CD4-positive, alpha-beta T cell treated with Interleukin-10 for 1 hour (primary cell): Measurements from ENCODE around the gene HTRA3.
A peak's percentile ranks its signal among the peaks of the same experiment; 100 is the strongest.

Source experiments
- DNase-seq: peaks from one replicate; pipeline ENCODE4 v3.0.0-alpha.2; 2020

Gene HTRA3

DNA sequence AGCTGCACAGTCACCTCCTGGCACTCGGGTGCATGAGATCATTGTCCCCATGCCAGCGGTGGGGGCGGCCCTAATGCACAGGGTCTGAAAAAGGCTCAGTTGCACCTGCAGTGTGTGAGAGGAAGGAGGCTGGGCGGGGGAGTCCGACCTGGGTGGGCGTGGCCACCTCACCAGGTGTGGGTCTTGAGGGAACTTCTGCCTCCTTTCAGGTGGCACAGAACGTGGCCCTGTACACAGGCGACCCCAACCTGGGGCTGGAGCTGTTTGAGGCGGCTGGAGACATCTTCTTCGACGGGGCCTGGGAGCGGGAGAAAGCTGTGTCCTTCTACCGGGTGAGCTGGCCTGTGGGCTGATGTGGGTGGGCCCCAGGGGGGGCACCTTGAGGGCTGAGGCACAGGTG, 34.3 kb upstream of the HTRA3 start:
- no peak for DNase-seq

DNA sequence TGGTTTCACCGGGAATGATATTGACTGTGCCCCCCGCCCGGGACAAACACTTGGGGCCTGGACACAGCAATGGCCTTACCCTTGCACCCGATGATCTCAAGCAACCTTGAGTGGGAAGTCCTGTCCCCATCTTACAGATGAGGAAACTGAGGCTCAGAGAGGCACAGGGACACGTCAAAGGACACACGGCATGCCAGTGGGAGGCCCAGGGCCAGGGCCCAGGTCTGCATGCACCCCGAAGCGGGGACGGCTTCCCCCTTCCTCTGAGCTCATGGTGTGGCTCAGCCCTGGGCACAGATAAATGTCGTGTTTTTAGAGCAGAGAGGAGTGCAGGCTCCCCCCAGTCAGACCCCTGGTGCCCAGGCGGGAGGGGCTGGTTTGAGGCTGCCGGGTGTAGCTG, 33.9 kb upstream of the HTRA3 start:
- no peak for DNase-seq

DNA sequence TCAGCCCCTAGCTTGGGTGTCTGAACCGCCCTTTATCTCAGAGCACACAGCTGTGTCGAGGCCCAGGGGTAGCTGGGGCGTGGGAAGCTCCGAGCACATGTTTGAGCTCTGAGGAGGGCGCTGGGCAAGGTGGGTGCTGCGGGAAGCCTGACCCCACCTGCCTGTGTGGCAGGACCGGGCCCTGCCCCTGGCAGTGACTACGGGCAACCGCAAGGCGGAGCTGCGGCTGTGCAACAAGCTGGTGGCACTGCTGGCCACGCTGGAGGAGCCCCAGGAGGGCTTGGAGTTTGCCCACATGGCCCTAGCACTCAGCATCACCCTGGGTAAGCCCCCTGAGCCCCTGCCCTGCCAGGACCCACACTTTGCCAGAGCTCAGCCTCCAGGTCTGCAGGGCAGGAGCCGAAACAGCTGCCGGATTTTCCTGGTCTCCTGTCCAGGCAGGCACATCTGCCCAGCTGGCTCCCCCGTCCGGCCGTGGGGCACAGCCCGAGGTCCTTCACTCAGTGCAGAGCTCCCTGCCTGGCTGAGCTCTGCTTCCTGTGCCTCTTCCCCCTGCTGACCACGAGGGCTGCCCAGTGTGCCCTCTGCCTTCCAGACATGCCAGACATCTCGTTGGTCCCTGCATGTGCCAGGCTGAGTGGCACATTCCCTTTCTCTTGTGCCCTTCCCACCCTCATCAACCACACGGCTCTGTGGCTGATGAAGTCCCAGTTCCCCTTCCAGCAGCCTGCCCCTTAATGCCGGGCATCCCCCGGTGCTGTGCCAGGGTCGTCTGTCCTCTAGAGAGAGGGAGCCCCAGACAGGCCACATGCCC, 33.2 kb upstream of the HTRA3 start:
- DNase-seq: no peak

- no peak for DNase-seq
Observed at GRCh38 chr4:8236920-8237195, 32.7 kb upstream of the HTRA3 start.

DNA sequence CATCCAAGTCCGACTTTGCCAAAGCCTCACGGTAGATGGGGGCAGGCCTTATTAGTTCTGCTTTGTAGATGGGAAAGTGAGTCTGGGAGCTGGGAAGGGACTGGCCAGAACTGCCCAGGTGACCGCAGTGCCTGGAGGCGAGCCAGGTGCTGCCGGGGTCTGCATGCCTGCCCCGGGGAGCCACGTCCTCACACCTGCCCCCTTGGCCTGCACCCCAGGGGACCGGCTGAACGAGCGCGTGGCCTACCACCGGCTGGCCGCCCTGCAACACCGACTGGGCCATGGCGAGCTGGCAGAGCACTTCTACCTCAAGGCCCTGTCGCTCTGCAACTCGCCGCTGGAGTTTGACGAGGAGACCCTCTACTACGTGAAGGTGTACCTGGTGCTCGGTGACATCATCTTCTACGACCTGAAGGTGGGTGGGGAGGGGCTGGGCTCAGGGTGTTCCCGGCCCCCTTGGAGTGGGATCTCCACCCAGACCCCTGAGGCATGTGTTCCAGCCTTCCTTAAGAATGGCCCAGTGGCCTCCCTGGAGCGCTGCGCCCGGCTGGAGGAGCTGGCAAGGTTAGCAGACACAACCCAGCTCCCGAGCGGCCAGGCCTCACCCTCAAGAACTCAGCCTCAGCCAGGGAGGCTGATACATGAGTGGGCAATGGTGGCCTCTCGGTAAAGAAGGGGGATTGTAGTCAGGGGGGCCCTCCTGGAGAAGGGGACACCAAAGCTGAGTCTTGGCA, 32.1 kb upstream of the HTRA3 start:
- no peak for DNase-seq

GRCh38 chr4:8238036-8238511, 31.5 kb upstream of the HTRA3 start:
- peak; percentile 11 for DNase-seq

DNA sequence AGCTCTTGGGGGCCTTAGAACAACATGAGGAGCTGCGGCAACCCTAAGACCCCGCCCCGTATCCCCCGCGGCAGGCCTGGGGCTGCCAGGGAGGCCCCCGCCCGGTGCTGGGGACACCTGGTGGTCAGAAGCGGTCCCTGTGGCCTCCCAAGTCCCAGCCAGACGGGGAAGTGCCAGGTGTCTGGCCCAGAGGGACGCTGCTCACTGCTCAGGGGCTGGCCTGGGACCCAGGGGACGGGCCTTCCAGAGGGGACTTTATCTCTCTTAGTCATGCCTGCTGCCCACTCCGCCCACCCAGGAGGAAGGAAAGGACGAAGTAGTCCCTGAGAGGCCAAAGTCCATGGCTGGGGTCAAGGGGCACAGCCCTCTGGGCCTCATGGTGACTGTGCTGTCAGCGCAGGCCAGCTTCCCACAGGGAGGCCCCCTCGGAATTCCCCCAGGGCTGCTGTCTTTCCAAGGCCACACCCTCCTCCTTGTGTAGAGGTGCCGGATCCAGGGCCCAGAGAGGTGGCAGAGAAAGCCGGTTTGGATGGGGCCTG, 31.0 kb upstream of the HTRA3 start:
- no peak for DNase-seq

- no peak for DNase-seq
Observed at GRCh38 chr4:8239226-8239625, 30.3 kb upstream of the HTRA3 start.

GRCh38 chr4:8239661-8240060, 29.9 kb upstream of the HTRA3 start:
- DNase-seq: no peak

GRCh38 chr4:8240211-8241041, 29.1 kb upstream of the HTRA3 start:
- no peak for DNase-seq

GRCh38 chr4:8241211-8241779, 28.3 kb upstream of the HTRA3 start:
- DNase-seq: no peak

GRCh38 chr4:8241895-8242696, 27.5 kb upstream of the HTRA3 start:
- DNase-seq: peak; percentile 72

DNA sequence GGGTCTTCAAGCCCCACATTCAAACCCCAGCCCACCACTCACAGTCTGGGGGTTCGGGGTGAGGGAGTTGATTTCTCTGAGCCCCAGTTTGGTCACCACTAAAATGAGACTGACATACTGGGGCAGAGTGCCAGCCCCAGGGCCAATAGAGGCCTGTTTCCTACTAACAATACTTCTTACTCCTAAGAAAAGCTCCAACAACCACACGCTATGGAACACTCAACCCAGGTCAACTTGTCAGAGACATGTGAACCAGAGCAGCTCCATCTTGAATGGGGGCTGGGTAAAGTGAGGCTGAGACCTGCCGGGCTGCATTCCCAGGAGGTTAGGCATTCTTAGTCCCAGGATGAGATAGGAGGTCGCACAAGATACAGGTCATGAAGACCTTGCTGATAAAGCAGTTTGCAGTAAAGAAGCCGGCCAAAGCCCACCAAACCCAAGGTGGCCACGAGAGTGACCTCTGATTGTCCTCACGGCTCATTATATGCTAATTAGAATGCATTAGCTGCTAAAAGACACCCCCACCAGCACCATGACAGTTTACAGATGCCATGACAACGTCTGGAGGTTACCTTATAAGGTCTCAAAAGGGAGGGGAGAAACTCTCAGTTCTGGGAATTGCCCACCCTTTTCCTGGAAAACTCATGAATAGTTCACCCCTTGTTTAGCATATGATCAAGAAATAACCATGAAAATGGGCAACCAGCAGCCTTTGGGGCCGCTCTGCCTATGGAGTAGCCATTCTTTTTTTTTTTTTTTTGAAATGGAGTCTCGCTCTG, 26.6 kb upstream of the HTRA3 start:
- no peak for DNase-seq

DNA sequence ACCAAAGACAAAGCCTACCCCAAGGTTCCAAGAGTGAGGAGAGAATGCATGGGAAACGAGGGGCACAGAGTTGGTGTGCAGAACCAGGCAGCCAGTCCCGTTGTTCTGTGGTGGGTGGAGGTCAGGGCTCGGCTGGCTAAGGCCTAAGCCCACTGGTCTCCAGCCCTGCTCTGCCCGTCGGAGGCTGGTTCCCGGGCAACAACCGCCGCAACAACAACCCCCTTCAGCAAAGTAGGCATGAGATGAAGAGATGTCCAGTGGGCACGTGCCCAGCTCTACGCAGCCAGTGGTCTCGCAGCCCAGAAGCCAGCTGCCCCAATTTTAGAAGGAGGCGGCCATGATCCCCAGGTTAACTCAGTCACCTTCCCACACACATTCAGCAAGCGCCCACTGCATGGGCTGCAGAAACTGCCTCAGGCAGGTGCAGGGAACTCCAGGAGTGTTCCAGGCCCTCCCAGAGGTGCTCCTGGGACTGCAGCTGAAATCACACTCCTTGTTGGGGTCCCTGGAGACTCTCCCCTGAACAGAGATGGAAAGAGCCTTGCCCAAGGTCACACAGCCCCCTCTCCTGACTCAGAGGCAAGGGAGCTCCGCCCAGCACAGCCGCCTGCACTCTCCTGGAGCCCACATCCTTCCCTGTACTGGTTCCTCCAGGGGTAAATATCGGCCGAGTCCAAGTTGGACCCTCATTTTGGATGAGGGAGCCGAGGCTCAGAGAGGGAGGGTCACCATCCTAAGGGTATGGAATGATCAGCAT, 25.4 kb upstream of the HTRA3 start:
- no peak for DNase-seq

GRCh38 chr4:8244931-8245460, 24.6 kb upstream of the HTRA3 start:
- no peak for DNase-seq

DNA sequence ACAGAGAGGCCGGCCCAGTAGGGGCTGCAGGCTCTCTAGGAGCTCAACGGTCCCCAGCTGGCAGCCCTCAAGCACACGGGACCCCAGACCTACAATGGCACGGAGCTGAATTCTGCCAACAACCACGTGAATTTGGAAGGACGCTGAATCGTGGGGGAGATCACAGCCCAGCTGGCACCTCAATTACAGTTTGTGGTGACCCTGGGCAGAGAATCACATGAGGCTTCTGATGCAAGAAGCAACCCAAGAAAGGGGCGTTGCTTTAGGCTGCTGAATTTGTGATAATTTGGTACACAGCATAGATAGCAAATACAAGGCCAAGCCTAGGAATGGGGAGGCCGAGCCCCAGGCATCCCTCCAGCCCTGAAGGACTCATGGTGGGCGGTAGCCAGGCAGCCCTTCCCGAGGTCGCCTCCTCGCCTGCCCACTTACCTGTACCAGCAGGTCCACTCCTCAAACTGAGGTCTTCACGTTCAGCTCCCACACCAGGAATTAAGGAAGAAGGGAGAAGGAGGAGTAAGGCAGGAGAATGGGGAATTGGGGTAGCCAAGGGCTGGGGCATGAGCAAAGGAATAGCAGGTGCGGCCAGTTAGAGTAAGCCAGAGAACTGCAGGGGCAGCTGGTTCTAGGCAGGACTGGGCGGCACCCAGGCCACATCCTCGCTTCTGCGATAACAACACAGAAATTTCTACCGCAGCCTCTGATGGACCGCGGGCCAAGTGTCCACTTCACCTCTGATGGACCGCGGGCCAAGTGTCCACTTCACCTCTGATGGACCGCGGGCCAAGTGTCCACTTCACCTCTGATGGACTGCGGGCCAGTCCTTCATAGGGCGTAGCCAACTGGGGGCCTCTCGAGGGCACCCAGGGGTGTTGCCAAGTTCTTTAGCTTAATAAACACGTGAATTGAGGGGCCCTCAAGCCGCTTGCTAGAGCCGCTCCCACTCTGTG, 23.4 kb upstream of the HTRA3 start:
- no peak for DNase-seq

- DNase-seq: no peak
Observed at GRCh38 chr4:8247047-8247930, 22.3 kb upstream of the HTRA3 start.

DNA sequence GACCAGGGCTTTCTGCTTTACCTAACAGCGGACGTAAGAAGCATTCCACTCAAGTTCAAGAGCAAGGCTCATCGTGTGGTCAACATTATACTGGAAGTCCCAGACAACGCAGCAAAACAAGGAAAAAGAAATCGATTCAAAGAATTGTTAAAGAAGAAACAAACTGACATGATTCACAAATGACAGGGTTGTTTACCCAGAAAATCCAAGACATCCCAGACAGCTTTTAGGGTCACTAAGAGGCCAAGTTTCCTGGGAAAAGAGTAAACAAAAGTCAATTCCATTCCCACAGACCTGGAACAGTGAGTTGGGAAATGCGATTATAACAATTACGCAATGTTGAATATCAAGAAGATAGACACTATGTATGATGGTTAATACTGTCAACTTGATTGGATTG, 21.5 kb upstream of the HTRA3 start:
- no peak for DNase-seq
